Airway epithelial cell (primary cell): ENCODE measurements around the gene AATF. TPM values are rescaled to one million over a fixed set of nuclear protein-coding genes. Genes with fewer than 3 reads are reported as not detected.

Experiments
- total RNA-seq: library from RNA; depleted of rRNA; stranded (reverse); fragments of >200 nt; gene quantifications from 2 replicates; pipeline ENCODE4 v1.2.3, GENCODE V29; 2015

Gene AATF
- total RNA-seq: 31.1 and 41.0 TPM in 2 replicates

DNA sequence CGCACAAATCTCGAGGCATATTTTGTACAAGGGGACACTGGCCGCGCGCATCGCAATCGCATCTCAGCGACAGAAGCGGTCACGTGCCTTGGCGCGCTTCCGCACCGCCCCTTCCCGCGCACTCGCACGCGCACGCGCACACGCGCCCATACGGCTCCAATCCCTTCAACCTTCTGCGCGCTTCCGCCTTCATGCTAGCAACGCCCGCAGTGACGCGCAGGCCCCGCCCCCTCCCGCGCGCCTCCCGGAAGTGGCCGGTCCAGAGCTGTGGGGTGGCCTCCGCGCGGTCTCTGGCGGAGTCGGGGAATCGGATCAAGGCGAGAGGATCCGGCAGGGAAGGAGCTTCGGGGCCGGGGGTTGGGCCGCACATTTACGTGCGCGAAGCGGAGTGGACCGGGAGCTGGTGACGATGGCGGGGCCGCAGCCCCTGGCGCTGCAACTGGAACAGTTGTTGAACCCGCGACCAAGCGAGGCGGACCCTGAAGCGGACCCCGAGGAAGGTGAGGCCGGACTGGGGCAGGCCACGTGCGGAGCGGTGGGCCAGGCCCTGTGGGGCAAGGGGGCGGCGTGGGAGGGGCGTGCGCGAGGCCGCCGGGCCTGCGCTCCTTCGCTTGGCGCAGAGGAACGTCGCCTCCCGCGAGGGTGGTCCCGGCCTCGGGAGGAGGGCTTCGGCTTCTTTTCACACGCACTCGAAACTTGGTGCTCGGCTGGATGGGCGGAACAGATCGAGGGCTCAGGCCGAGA is at the start of gene AATF:
TSS of gene AATF (plus strand) at position 238 of the 744 bp plus-strand sequence. CDS start at position 410, 172 bp downstream.

DNA sequence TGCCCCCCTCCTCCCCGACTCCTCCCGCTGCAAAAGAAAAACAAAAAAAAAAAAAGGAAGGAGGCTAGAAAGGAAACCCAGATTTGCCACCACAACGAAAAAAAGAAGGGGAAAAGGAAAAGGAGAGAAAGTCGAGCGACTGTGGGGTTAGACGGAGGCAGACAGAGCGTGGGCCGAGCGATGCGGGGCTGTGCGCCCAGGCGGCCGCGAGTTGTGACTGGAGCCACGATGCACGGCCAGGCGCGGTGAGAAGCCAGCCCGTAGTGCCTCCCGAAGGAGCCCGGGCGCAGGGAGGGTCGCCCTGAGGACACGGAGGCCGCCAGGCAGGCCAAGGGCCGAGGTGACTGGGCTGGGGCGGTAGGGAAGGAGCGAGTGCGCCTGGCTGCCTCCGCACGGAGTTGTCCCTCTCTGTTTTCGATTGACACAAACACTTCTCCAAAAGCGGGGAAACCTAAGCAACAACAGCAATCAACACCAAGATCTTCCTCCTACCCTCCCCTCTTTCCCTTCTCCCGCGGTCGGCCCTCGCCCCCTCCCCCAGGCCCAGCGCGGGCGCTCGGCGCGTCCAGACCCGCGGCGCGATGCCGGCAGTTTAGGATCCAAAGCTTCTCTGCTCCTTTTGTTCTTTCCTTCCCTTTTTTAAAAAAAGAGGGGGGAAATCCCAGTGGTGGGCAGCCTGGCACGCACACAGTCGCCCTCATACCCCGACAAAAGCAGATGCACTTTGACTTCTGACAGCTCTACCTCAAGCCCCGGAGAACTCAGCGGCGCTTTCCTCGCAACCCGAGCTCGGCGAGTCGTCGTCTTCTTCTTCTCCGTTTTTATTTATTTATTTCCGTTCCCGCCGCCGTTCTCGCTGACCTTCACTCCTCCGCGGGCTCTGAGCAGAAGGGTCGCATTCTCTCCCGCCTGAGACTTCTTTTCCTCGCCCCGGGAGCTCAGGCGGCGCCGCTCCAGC is 11.5 kb upstream of the AATF start, which contains the start of gene LHX1:
TSS of gene LHX1 (plus strand) at position 475 of the 958 bp plus-strand sequence. CDS start 723 bp downstream, outside the sequence.

Other genes with a start within 250 kb of the AATF start
- gene LHX1, start 11.5 kb upstream of the AATF start, total RNA-seq: not detected in 2 replicates